Measurements from ENCODE around the gene RAB11FIP3.

RAB11FIP3 gene

GRCh38 chr16:519841-520687 is 94.6 kb downstream of the RAB11FIP3 start:
- DNase-seq (ENCODE audit: insufficient read length, low spot score) (no peak), FAIRE-seq (no peak)
- no peak for TF ChIP-seq CTCF (IDR thresholded peaks at IDR 0.05; ENCODE audit: insufficient read depth, missing control alignments)

- TF ChIP-seq CTCF (IDR thresholded peaks at IDR 0.05; ENCODE audit: insufficient read depth, missing control alignments) = no peak
- DNase-seq (ENCODE audit: insufficient read length, low spot score) (no peak), FAIRE-seq (no peak)
Observed at GRCh38 chr16:520847-521246, 95.4 kb downstream of the RAB11FIP3 start.

- no peak for TF ChIP-seq CTCF (IDR thresholded peaks at IDR 0.05; ENCODE audit: insufficient read depth, missing control alignments)
- DNase-seq (ENCODE audit: insufficient read length, low spot score) = no peak
- FAIRE-seq = no peak
Observed at GRCh38 chr16:521381-522210, 96.1 kb downstream of the RAB11FIP3 start.

GRCh38 chr16:522320-523096 is 97.1 kb downstream of the RAB11FIP3 start:
- DNase-seq (ENCODE audit: insufficient read length, low spot score) (no peak), FAIRE-seq (no peak)
- TF ChIP-seq CTCF (IDR thresholded peaks at IDR 0.05; ENCODE audit: insufficient read depth, missing control alignments) = no peak

- TF ChIP-seq CTCF (IDR thresholded peaks at IDR 0.05; ENCODE audit: insufficient read depth, missing control alignments) = no peak
- DNase-seq (ENCODE audit: insufficient read length, low spot score) (no peak), FAIRE-seq (no peak)
Observed at GRCh38 chr16:523097-523741, 97.8 kb downstream of the RAB11FIP3 start.

- DNase-seq (ENCODE audit: insufficient read length, low spot score) (no peak), FAIRE-seq (no peak)
- no peak for TF ChIP-seq CTCF (IDR thresholded peaks at IDR 0.05; ENCODE audit: insufficient read depth, missing control alignments)
Observed at GRCh38 chr16:524274-525040, 99.0 kb downstream of the RAB11FIP3 start.
